RPMI7951 (cell line): ENCODE data around the gene PPP3CA. TPM values are rescaled to one million over a fixed set of nuclear protein-coding genes. Genes with fewer than 3 reads are reported as not detected.

Experiments used
- DNase-seq: peaks from one replicate; pipeline ENCODE4 v3.0.0-alpha.2; 2012; ENCODE audit warnings: low read depth
- total RNA-seq: library from RNA; depleted of rRNA; stranded (reverse); fragments of >200 nt; shearing (Covaris generic); gene quantifications from 2 replicates; pipeline ENCODE4 v1.2.3, GENCODE V29; 2014

Gene PPP3CA
- total RNA-seq, 1 experiment from 2014 or later: 45.4 TPM

- DNase-seq: no peak
Observed at GRCh38 chr4:101050837-101051205, 296.5 kb downstream of the PPP3CA start.

GRCh38 chr4:101050088-101050836, 297.1 kb downstream of the PPP3CA start:
- DNase-seq: no peak

DNA sequence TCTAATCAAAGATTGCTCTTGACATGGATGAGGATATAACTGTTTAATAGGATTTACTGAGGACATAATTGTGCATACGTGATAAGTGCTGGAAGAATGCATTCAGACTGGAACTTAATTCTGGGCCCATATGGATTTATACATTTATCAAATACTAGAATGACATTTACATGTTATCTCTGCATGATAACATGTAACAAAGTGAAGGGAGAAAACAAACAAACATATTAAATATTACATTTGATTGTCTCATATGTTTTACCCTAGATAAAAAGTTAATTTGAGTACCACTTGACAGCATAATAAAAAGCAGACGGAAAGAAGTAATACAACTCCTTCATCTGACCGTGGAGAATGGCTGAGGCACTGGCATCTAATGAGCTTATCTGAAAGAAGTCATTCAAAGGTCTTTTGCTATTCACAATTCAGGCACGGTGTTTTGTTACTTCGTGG, 297.8 kb downstream of the PPP3CA start:
- DNase-seq: no peak

DNA sequence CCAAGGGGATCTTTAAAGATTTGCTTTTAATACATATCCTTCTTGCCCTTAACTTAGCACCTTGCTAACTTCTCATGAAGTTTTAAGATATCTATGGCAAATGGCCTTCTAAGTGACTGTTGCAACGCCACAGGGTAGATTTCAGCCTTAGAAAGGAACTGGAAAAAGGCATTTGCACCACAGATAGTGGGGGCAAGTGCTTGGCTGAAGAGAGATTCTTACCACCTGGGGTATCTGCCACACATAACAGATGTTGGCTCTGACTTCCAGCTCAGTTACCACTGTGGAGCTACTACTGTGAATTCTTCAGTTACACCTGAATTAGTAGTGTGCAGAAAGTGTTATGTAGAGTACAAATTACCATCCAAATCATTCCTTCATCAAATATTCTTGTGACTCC, 302.6 kb downstream of the PPP3CA start:
- DNase-seq: no peak

GRCh38 chr4:101042847-101043246, 304.5 kb downstream of the PPP3CA start:
- DNase-seq: no peak

- DNase-seq: no peak
Observed at GRCh38 chr4:101040776-101041175, 306.6 kb downstream of the PPP3CA start.

- no peak for DNase-seq
Observed at GRCh38 chr4:101039367-101039766, 308.0 kb downstream of the PPP3CA start.

- no peak for DNase-seq
Observed at GRCh38 chr4:101037938-101038413, 309.4 kb downstream of the PPP3CA start.

- DNase-seq: no peak
Observed at GRCh38 chr4:101037249-101037648, 310.1 kb downstream of the PPP3CA start.

GRCh38 chr4:101035487-101035886, 311.8 kb downstream of the PPP3CA start:
- no peak for DNase-seq

DNA sequence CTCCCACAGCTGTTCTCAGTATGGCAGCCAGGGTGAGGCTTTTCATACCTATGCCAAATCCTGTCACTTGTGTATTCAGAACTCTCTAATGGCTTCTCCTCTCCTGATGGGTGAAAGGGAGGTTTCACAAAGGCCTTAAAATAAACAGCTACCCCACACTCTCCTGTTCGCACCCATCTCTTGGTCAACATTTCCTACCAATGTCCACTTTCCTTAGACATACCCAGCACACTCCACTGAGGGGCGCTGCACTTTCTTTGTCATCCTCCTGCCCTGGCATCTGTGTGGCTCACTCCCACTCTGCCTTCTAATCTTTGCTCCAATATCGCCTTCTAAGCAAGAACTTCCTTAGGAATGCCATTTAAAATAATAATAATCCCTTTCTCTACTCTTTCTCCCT, 313.3 kb downstream of the PPP3CA start:
- no peak for DNase-seq

GRCh38 chr4:101032541-101032940, 314.8 kb downstream of the PPP3CA start:
- no peak for DNase-seq

- DNase-seq: no peak
Observed at GRCh38 chr4:101031971-101032370, 315.4 kb downstream of the PPP3CA start.

DNA sequence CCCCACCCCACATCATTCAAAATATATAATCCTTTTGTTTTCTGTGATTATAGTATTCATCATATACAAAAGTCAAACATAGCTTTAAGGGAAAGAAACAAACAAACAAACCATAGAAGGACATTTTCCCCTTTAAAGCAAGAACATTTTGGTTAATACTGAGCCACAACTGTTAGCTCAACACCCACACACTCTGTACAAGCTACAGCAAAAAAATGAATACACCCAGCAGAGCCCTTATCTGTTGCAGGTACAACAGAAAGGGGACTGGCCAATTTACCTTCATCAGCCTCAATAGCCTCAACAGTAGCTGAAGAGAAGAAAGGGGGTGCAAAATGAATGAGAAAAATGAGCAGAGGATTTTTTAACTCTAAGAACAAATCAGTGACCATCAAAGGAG, 318.4 kb downstream of the PPP3CA start:
- DNase-seq: no peak

DNA sequence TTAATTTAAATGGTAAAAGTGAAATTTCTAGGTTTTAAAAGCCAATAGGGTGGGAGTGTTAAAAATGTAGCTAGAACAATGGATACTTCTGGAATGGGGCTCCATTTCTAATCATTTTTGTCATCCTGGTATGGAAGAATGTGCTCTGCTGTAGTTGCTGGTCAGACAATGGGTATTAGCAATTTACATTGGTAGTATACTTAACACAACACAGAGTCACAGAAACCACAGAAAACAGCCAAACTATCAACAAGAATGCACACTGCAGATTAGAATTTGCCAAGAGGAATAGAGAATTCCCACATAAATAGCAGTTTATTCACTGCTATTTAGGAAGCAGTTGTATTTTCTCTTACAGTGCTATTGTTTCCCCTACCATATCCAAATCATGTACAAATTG, 319.6 kb downstream of the PPP3CA start:
- DNase-seq: no peak

GRCh38 chr4:101025755-101026154, 321.6 kb downstream of the PPP3CA start:
- DNase-seq: no peak

GRCh38 chr4:101022151-101023024, 324.9 kb downstream of the PPP3CA start:
- no peak for DNase-seq

GRCh38 chr4:101020956-101021355, 326.4 kb downstream of the PPP3CA start:
- DNase-seq: peak; percentile 71

DNA sequence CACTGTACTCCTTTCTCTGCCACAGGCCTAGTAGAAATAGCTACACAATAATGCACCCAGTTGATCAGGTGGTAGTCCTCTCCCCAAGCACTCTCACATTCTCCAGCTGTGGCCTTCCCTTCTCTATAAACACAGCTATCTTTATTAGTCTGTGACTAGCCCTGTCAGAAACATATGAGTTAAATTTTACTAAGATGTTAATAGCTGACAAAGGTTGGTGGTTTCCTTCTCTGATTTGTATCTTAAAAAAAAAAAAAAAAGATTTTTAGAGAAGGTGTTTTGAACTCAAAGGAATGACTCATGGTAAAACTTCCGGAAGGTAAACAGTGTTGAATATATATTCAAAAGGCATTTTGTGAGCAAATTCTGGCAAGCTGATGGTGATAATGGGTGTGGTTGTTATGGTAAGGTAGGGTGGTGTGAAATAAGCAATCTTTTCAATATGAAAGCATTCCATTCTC, 327.4 kb downstream of the PPP3CA start:
- peak; percentile 13 for DNase-seq

DNA sequence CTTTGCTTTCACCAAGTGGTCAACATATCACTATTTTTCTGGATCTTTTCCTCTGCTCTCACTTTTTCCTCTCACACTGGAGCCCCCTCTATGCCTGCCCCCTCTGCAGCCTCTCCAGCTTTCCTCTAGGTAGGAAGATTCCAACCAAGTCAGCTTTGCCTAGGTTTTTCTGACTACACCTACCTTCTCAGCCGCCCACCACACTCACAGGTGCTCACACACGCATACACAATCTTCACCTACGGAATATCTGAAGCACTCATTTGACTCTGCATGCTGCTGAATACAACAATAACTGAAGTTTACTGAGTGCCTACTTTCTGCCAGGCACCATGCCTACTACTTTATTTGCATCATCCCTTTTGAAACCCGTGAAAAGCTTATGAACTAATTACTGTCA, 328.0 kb downstream of the PPP3CA start:
- DNase-seq: no peak

GRCh38 chr4:101018836-101019235, 328.5 kb downstream of the PPP3CA start:
- DNase-seq: no peak

DNA sequence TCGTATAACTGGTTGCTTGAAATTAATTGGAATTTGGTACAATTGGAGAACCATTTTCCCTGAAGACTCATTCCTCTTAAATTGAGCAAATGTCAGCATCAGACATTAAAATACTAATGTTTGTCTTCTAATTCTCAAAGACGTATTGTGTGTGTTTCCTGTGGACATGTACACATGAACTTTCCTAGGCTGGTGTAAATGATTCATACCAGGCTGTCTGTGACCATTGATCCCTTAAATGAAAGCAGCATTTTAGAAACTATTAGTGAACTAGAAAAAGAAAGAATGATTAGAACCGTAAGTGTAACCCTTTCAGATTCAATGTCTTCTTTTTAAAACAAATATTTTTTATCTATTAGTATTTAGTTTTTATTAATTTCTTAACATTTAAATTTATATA, 332.9 kb downstream of the PPP3CA start:
- DNase-seq: no peak

GRCh38 chr4:101010987-101011386, 336.3 kb downstream of the PPP3CA start:
- no peak for DNase-seq
